ENCODE results near the gene PLXDC1. TPM values are rescaled to one million over a fixed set of nuclear protein-coding genes. Genes with fewer than 3 reads are reported as not detected.
"Not testable (repeated sequence)": the region's sequence is repeated elsewhere in the genome, so short reads cannot be mapped to it uniquely, and the experiment has no call there.

The PLXDC1 gene
- total RNA-seq, 4 donors from 2014 or later, result 6.5 to 21.6 (median 9.1) TPM

DNA sequence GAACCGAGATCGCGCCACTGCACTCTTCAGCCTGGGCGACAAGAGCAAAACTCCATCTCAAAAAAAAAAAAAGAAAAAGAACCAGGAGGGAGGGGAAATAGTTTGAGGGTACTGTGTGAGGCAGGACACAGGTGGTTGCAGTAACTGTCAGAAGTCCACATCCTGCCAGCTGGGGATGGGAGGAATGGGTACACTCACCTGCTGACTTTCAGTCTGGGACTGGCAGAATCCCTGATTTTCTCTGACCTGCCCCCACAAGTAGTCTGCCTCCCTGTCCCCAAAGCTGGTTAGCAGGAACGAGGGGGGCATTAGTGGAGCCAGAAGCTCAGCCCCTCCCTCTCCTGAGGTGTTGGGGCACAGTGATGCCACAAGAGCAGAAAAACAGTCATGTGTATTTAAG is 21.6 kb upstream of the PLXDC1 start:
- ATAC-seq (ENCODE audit: low FRiP score), result no peak
- no peak for TF ChIP-seq CTCF (IDR thresholded peaks at IDR 0.05)
- DNase-seq (ENCODE audit: low spot score), result no peak

DNA sequence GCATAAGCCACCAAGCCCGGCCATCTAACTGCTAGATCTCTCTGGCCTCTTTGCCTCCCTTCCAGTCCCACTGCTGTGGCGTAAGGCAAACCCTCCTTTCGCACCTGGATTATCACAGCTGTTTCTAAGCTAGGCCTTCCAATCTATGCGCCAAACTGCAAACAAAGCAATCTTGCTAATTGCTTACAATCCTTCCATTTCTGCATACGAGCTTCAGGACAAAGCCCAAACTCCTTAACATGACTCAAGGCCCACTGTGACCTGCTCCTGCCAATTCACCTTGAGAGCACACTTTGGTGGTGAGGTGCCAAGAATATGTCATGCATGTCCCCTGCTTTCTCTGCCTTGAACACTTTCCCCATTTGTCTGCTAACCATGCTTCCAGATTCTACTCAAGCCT is 20.5 kb upstream of the PLXDC1 start:
- no peak for TF ChIP-seq CTCF (IDR thresholded peaks at IDR 0.05)
- DNase-seq (ENCODE audit: low spot score), result no peak
- no peak for ATAC-seq (ENCODE audit: low FRiP score)

DNA sequence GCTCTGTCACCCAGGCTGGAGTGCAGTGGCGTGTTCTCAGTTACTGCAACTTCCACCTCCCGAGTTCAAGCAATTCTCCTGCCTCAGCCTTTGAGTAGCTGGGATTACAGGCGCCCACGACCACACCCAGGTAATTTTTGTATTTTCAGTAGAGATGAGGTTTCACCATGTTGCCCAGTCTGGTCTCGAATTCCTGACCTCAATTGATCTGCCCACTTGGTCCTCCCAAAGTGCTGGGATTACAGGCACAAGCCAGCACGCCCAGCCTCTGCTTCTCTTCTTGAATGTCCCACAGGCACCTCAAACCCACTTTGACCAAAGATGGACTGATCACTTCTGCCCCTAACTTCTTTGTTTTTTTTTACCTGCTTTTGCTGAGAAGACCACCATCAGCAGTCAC is 19.1 kb upstream of the PLXDC1 start:
- ATAC-seq (ENCODE audit: low FRiP score), result no peak
- no peak for TF ChIP-seq CTCF (IDR thresholded peaks at IDR 0.05)

GRCh38 chr17:39170109-39170508 is 18.7 kb upstream of the PLXDC1 start:
- DNase-seq (ENCODE audit: low spot score) (no peak), ATAC-seq (ENCODE audit: low FRiP score) (no peak)
- no peak for TF ChIP-seq CTCF (IDR thresholded peaks at IDR 0.05)

More for the DNA sequence above, 19.1 kb upstream of the PLXDC1 start:
- no peak for DNase-seq (ENCODE audit: low spot score)

DNA sequence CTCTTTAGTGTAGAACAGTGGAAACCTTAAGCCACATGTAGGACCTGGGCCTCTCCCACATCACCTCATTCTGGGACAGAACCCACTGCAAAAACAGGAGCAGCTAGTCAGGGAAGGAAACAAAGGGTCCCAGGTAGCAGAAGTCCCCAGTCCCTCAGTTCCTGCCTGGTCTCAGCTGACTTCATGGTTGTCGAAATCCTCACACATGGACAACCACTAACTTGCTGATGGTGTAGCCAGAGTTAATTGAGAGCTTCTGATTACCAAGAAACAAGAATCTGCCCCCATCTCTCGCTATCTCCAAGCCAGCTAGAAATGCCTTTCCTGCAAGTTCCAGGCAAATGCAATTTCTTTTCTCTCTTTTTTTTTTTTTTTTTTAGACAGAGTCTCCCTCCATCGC is 18.1 kb upstream of the PLXDC1 start:
- TF ChIP-seq CTCF (IDR thresholded peaks at IDR 0.05), result no peak
- ATAC-seq (ENCODE audit: low FRiP score) (no peak), DNase-seq (ENCODE audit: low spot score) (no peak)

DNA sequence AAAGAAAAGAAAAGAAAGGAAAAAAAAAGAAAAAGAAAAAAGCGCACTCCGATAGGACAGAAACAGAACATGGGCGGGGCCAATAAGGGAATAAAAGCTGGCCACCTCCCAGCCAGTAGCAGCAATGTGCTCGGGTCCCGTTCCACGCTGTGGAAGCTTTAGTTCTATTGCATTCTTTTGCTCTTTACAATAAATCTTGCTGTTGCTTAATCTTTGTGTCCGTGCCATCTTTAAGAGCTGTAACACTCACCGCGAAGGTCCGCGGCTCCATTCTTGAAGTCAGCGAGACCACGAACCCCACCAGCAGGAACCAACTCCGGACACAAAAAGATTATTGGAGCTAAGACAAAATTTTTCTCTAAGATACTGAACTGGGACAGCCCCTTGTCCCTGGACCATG is 17.7 kb upstream of the PLXDC1 start:
- ATAC-seq (ENCODE audit: low FRiP score) (no peak), DNase-seq (ENCODE audit: low spot score) (no peak)
- no peak for TF ChIP-seq CTCF (IDR thresholded peaks at IDR 0.05)

- DNase-seq (ENCODE audit: low spot score); ATAC-seq (ENCODE audit: low FRiP score): not testable (repeated sequence)
Measured at GRCh38 chr17:39168503-39168902, 17.1 kb upstream of the PLXDC1 start.

GRCh38 chr17:39167476-39167875 is 16.0 kb upstream of the PLXDC1 start:
- no peak for DNase-seq (ENCODE audit: low spot score)
- no peak for TF ChIP-seq CTCF (IDR thresholded peaks at IDR 0.05)
- no peak for ATAC-seq (ENCODE audit: low FRiP score)

Data from omental fat pad (tissue), 4 donors.